WERI-Rb-1 (cell line): Measurements from ENCODE around the gene MYH8.

Source experiments
- DNase-seq: peaks from one replicate; pipeline ENCODE4 v3.0.0-alpha.2; 2020
- H3K27ac ChIP-seq: fragments of 250-450 bp; sonication (Bioruptor Pico); 2 replicates; pipeline ENCODE4 v1.5.1; 2020; ENCODE audit warnings: mild to moderate bottlenecking, moderate library complexity
- H3K27me3 ChIP-seq: fragments of 250-450 bp; sonication (Bioruptor Pico); 2 replicates; pipeline ENCODE4 v1.5.1; 2021; ENCODE audit warnings: mild to moderate bottlenecking, low read depth, moderate library complexity; ENCODE audit not compliant: insufficient read depth, severe bottlenecking
- H3K36me3 ChIP-seq: fragments of 250-450 bp; sonication (Bioruptor Pico); 2 replicates; pipeline ENCODE4 v1.5.1; 2020; ENCODE audit warnings: mild to moderate bottlenecking, moderate library complexity
- H3K4me3 ChIP-seq: 2 replicates; pipeline ENCODE4 v1.5.1; 2011; ENCODE audit warnings: low read depth, mild to moderate bottlenecking, control low read depth, low read length
- H3K9me3 ChIP-seq: fragments of 250-450 bp; sonication (Bioruptor Pico); 2 replicates; pipeline ENCODE4 v1.5.1; 2021; ENCODE audit warnings: mild to moderate bottlenecking, moderate library complexity; ENCODE audit not compliant: severe bottlenecking
- CTCF ChIP-seq: IDR thresholded peaks from 2 replicates; pipeline ENCODE4 v1.5.1; 2011; ENCODE audit warnings: low read depth, mild to moderate bottlenecking, control low read depth, inconsistent platforms, low read length

The MYH8 gene

GRCh38 chr17:10380631-10381408, 40.9 kb downstream of the MYH8 start:
- no peak for DNase-seq
- Histone ChIP-seq H3K27me3 (peaks cover 2% of the 10 kb centered on the region), H3K9me3 (no peaks in the 10 kb centered on the region), H3K27ac (no peak overlapping the region), H3K4me3 (no peak overlapping the region), H3K36me3 (no peaks in the 10 kb centered on the region)
- no peak for TF ChIP-seq CTCF

- no peak within 1 kb of the TSS for H3K27ac ChIP-seq
- no peak for DNase-seq
- H3K9me3 ChIP-seq, result no peaks in the 10 kb centered on the region
- no peaks in the 10 kb centered on the region for H3K27me3 ChIP-seq
- H3K4me3 ChIP-seq, result no peak within 1 kb of the TSS
- TF ChIP-seq CTCF, result no peak
- H3K36me3 ChIP-seq, result no peaks in the 10 kb centered on the region
These were observed 48.8 kb downstream of the MYH8 start, which contains the start of gene MYH13 for GRCh38 chr17:10372906-10373305. Gene MYH13, minus strand, starts transcription at chr17:10373006. Its CDS starts 8,476 bp downstream, at chr17:10364530.

GRCh38 chr17:10370016-10370608, 51.6 kb downstream of the MYH8 start:
- Histone ChIP-seq H3K9me3 (no peaks in the 10 kb centered on the region), H3K36me3 (no peaks in the 10 kb centered on the region), H3K27me3 (no peaks in the 10 kb centered on the region), H3K4me3 (no peak overlapping the region), H3K27ac (no peak overlapping the region)
- no peak for TF ChIP-seq CTCF
- no peak for DNase-seq

- no peak for TF ChIP-seq CTCF
These were observed 52.5 kb downstream of the MYH8 start for GRCh38 chr17:10369239-10369638.

GRCh38 chr17:10368561-10368960, 53.2 kb downstream of the MYH8 start:
- no peak for TF ChIP-seq CTCF
- Histone ChIP-seq H3K27ac (no peak overlapping the region), H3K9me3 (no peaks in the 10 kb centered on the region), H3K27me3 (no peaks in the 10 kb centered on the region), H3K4me3 (no peak overlapping the region), H3K36me3 (no peaks in the 10 kb centered on the region)
- DNase-seq, result no peak

More at GRCh38 chr17:10369239-10369638, 52.5 kb downstream of the MYH8 start:
- Histone ChIP-seq H3K27me3 (no peaks in the 10 kb centered on the region), H3K36me3 (no peaks in the 10 kb centered on the region), H3K4me3 (no peak overlapping the region), H3K9me3 (no peaks in the 10 kb centered on the region), H3K27ac (no peak overlapping the region)
- DNase-seq, result no peak

GRCh38 chr17:10360578-10360977, 61.2 kb downstream of the MYH8 start:
- H3K9me3 ChIP-seq, result no peaks in the 10 kb centered on the region
- H3K27ac ChIP-seq, result no peak overlapping the region
- TF ChIP-seq CTCF, result no peak
- no peak overlapping the region for H3K4me3 ChIP-seq
- DNase-seq, result no peak
- H3K36me3 ChIP-seq, result no peaks in the 10 kb centered on the region
- H3K27me3 ChIP-seq, result no peaks in the 10 kb centered on the region
